ENCODE results near the gene CCDC80. TPM values are rescaled to one million over a fixed set of nuclear protein-coding genes. Genes with fewer than 3 reads are reported as not detected.

The CCDC80 gene
- total and polyA plus RNA-seq, 9 of the 15 experiments (the other 6 are each of a cell fraction or from before 2014, with no cell fraction given): 0.17 to 2.0 (median 1.1) TPM

GRCh38 chr3:112670824-112671223, 29.9 kb upstream of the CCDC80 start:
- intact Hi-C loops (cut with micrococcal nuclease): no loop called here
- DNase-seq (ENCODE audit: extremely low read depth in 1 of 4, low spot score in 3 of 4): no peak
- peaks cover 6 to 30% of the 10 kb centered on the region in 2 experiments; a peak in 4 of 5 replicates for H3K4me1 ChIP-seq (replicated peaks in 1 of 2; ENCODE audit: control insufficient read depth in 2 of 2, insufficient read depth in 2 of 2, low read length in 2 of 2)
- H3K9ac ChIP-seq (ENCODE audit: insufficient read depth in 1 of 2, low read depth in 2 of 2, low read length in 2 of 2): no peak overlapping the region
- no peak overlapping the region for H2AFZ ChIP-seq (ENCODE audit: low read depth, low read length)
- ChIA-PET CTCF (ENCODE audit: low intra/inter-chr PET ratio) (no interaction called here), POLR2A (no interaction called here)
- no peaks in the 10 kb centered on the region for H4K20me1 ChIP-seq (replicated peaks; ENCODE audit: control insufficient read depth, insufficient read depth, low read length)
- no TSS peak for BruUV-seq (replicated peaks)
- ATAC-seq: no peak
- in situ Hi-C loops (cut with MboI): no loop called here
- whole genome bisulfite sequencing (ENCODE audit: insufficient coverage, low coverage, missing lambda C conversion rate): 25% methylated on average over 7 of the region's 7 CpGs
- H3K27ac ChIP-seq (ENCODE audit: extremely low read depth, low read depth, low read length): no peak overlapping the region
- no peaks in the 10 kb centered on the region for H3K27me3 ChIP-seq (ENCODE audit: control insufficient read depth in 2 of 2, insufficient read depth in 2 of 2, low read length in 2 of 2)
- FAIRE-seq: no peak
- no peaks in the 10 kb centered on the region for H3K36me3 ChIP-seq (ENCODE audit: control insufficient read depth, insufficient read depth, low read length)
- H3K9me3 ChIP-seq (replicated peaks; ENCODE audit: control insufficient read depth, insufficient read depth, low read depth, low read length): no peaks in the 10 kb centered on the region
- no peak overlapping the region for H3K4me2 ChIP-seq (ENCODE audit: insufficient read depth, low read length)
- no peak for TF ChIP-seq SMARCB1 (IDR thresholded peaks at IDR 0.05; ENCODE audit: insufficient read length, low read depth)
- TF ChIP-seq SP2 (IDR thresholded peaks at IDR 0.05; ENCODE audit: extremely low read depth, low read depth, low read length, poor library complexity, severe bottlenecking): no peak
- TF ChIP-seq HOXB6 (CRISPR knock-in tag; IDR thresholded peaks at IDR 0.05; ENCODE audit: borderline replicate concordance): no peak
- no peak for TF ChIP-seq ZNF696 (CRISPR knock-in tag; conservative IDR thresholded peaks at IDR 0.05)
- TF ChIP-seq TBP (optimal IDR thresholded peaks at IDR 0.05; ENCODE audit: low read depth, low read length): no peak
- TF ChIP-seq LEF1 (IDR thresholded peaks at IDR 0.05): no peak
- no peak for TF ChIP-seq CBFA2T2 (conservative IDR thresholded peaks at IDR 0.05)
- TF ChIP-seq, protein P1, sequence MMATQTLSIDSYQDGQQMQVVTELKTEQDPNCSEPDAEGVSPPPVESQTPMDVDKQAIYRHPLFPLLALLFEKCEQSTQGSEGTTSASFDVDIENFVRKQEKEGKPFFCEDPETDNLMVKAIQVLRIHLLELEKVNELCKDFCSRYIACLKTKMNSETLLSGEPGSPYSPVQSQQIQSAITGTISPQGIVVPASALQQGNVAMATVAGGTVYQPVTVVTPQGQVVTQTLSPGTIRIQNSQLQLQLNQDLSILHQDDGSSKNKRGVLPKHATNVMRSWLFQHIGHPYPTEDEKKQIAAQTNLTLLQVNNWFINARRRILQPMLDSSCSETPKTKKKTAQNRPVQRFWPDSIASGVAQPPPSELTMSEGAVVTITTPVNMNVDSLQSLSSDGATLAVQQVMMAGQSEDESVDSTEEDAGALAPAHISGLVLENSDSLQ (IDR thresholded peaks at IDR 0.05): no peak
- no peak for TF ChIP-seq ZNF551 (CRISPR knock-in tag; IDR thresholded peaks at IDR 0.05)
- TF ChIP-seq ADNP (tag; IDR thresholded peaks at IDR 0.05): no peak
- TF ChIP-seq HNRNPK (IDR thresholded peaks at IDR 0.05; ENCODE audit: low read depth, low read length, poor library complexity, severe bottlenecking): no peak
- TF ChIP-seq MEF2A (IDR thresholded peaks at IDR 0.05; ENCODE audit: control insufficient read depth, low read depth, low read length): no peak
- no peak for TF ChIP-seq HNRNPH1 (optimal IDR thresholded peaks at IDR 0.05; ENCODE audit: low read depth, low read length)
- TF ChIP-seq GATAD2A (IDR thresholded peaks at IDR 0.05): no peak
- no peak for TF ChIP-seq TAF15 (IDR thresholded peaks at IDR 0.05; ENCODE audit: low read depth, low read length)
- no peak for TF ChIP-seq CEBPG (CRISPR knock-in tag; IDR thresholded peaks at IDR 0.05)
- no peak for TF ChIP-seq CEBPG (tag; conservative IDR thresholded peaks at IDR 0.05 in 1 of 2, IDR thresholded peaks at IDR 0.05 in 1 of 2)
- TF ChIP-seq SMAD1 (IDR thresholded peaks at IDR 0.05; ENCODE audit: low read depth, low read length, partially characterized antibody): no peak
- no peak for TF ChIP-seq SPI1 (IDR thresholded peaks at IDR 0.05; ENCODE audit: borderline replicate concordance, low read depth, low read length)
- H3K4me3 ChIP-seq: no peak overlapping the region
- H3K9me1 ChIP-seq (ENCODE audit: control insufficient read depth, insufficient read depth, low read length): no peaks in the 10 kb centered on the region
- peaks cover 15% of the 10 kb centered on the region for H3K79me2 ChIP-seq (ENCODE audit: control insufficient read depth, insufficient read depth, low read length)

Measured in K562 (cell line).